Spleen (tissue), 7 donors: ENCODE data around the gene CHRM1.

Source experiments
- CTCF ChIP-seq, 11 experiments: fragments of 200-600 bp in 7 of 11; fragments of 450-650 bp in 4 of 11; sonication (generic) in 4 of 11; IDR thresholded peaks in 8 of 11; conservative IDR thresholded peaks in 3 of 11; 1 replicate in 7 of 11; 2 replicates in 4 of 11; pipeline versions ENCODE4 v1.4.0 to v1.8.0; 2016 to 2021; ENCODE audit warnings: antibody characterized with exemption in 11 of 11, inconsistent platforms in 4 of 11, mild to moderate bottlenecking in 1 of 11
- POLR2AphosphoS5 ChIP-seq, 3 donors: sonication (generic); formaldehyde crosslinking; IDR thresholded peaks; one replicate each; pipeline ENCODE4 v1.5.1; 2017; ENCODE audit warnings: antibody characterized with exemption in 3 of 3
- donor health status: DM: no; HTN: no; CAD: no; lungs with moderate emphysema.
- donor health status: DM: no; HTN: no; CAD: no.
- donor health status: DM: no; HTN: no; CAD: no.

GRCh38 chr11:62895501-62895900 lies 25.7 kb downstream of the CHRM1 start:
- TF ChIP-seq CTCF (IDR thresholded peaks at IDR 0.05 in 8 of 11, conservative IDR thresholded peaks at IDR 0.05 in 3 of 11) (no peak), POLR2AphosphoS5 (IDR thresholded peaks at IDR 0.05) (no peak)
